ENCODE data around the gene PLEKHJ1.

The PLEKHJ1 gene

GRCh38 chr19:2198317-2198716, 37.8 kb downstream of the PLEKHJ1 start:
- no peak for DNase-seq (ENCODE audit: low read depth in 2 of 2)

GRCh38 chr19:2197270-2197669, 38.9 kb downstream of the PLEKHJ1 start:
- DNase-seq (ENCODE audit: low read depth in 2 of 2): no peak

- no peak for DNase-seq (ENCODE audit: low read depth in 2 of 2)
These were observed 40.2 kb downstream of the PLEKHJ1 start for GRCh38 chr19:2195914-2196313.

- DNase-seq (ENCODE audit: low read depth in 2 of 2): no peak
These were observed 40.8 kb downstream of the PLEKHJ1 start for GRCh38 chr19:2195361-2195760.

- no peak for DNase-seq (ENCODE audit: low read depth in 2 of 2)
These were observed 41.5 kb downstream of the PLEKHJ1 start for GRCh38 chr19:2194513-2195078.

- DNase-seq (ENCODE audit: low read depth in 2 of 2): no peak
These were observed 42.3 kb downstream of the PLEKHJ1 start for GRCh38 chr19:2193807-2194206.

- no peak for DNase-seq (ENCODE audit: low read depth in 2 of 2)
These were observed 43.3 kb downstream of the PLEKHJ1 start for GRCh38 chr19:2192862-2193261.

GRCh38 chr19:2191456-2192310, 44.4 kb downstream of the PLEKHJ1 start:
- DNase-seq (ENCODE audit: low read depth in 2 of 2): no peak

- DNase-seq (ENCODE audit: low read depth in 2 of 2): no peak
These were observed 45.2 kb downstream of the PLEKHJ1 start for GRCh38 chr19:2190848-2191455.

- no peak for DNase-seq (ENCODE audit: low read depth in 2 of 2)
These were observed 46.2 kb downstream of the PLEKHJ1 start for GRCh38 chr19:2189880-2190279.

- no peak for DNase-seq (ENCODE audit: low read depth in 2 of 2)
These were observed 47.3 kb downstream of the PLEKHJ1 start for GRCh38 chr19:2188708-2189385.

- DNase-seq (ENCODE audit: low read depth in 2 of 2): no peak
These were observed 49.0 kb downstream of the PLEKHJ1 start for GRCh38 chr19:2187159-2187558.

- DNase-seq (ENCODE audit: low read depth in 2 of 2): no peak
These were observed 49.9 kb downstream of the PLEKHJ1 start for GRCh38 chr19:2186071-2186846.

GRCh38 chr19:2185734-2186070, 50.4 kb downstream of the PLEKHJ1 start:
- no peak for DNase-seq (ENCODE audit: low read depth in 2 of 2)

GRCh38 chr19:2184422-2184975, 51.6 kb downstream of the PLEKHJ1 start:
- DNase-seq (ENCODE audit: low read depth in 2 of 2): no peak

Measured in stimulated activated CD8-positive, alpha-beta memory T cell treated with anti-CD3 and anti-CD28 coated beads, Interleukin-2, amount 100 ng/mL, for 48 hours (primary cell).